OCI-LY3 (cell line): ENCODE measurements around the gene NUDC.
"Not testable (repeated sequence)": the region's sequence is repeated elsewhere in the genome, so short reads cannot be mapped to it uniquely, and the experiment has no call there.

Source experiments
- H2AFZ ChIP-seq: fragments of 200-600, 300-600 bp; shearing (Covaris generic); 2 replicates; pipeline ENCODE4 v1.6.0; 2014; ENCODE audit warnings: antibody characterized with exemption, low read depth, low read length
- H3K27ac ChIP-seq: fragments of 200-600, 300-600 bp; sonication (generic); 2 replicates; pipeline ENCODE4 v1.5.1; 2014; ENCODE audit warnings: mild to moderate bottlenecking, low read length, moderate library complexity, mixed read lengths
- H3K27me3 ChIP-seq: fragments of 200-600, 300-600 bp; sonication (generic); 2 replicates; pipeline ENCODE4 v1.6.1; 2014; ENCODE audit warnings: low read depth, low read length, mixed read lengths
- H3K36me3 ChIP-seq: fragments of 200-600, 300-600 bp; sonication (generic); replicated peaks from 2 replicates; pipeline ENCODE3; 2014; ENCODE audit warnings: low read depth, low read length, mixed read lengths
- H3K4me1 ChIP-seq: fragments of 300-600, 200-600 bp; sonication (generic); 2 replicates; pipeline ENCODE4 v1.6.1; 2014; ENCODE audit warnings: low read length, mixed read lengths
- H3K4me2 ChIP-seq: fragments of 200-600, 300-600 bp; sonication (generic); 2 replicates; pipeline ENCODE4 v1.6.1; 2014; ENCODE audit warnings: low read length, mixed read lengths
- H3K4me3 ChIP-seq: fragments of 300-600, 200-600 bp; sonication (generic); 2 replicates; pipeline ENCODE4 v1.5.1; 2014; ENCODE audit warnings: antibody characterized with exemption, mild to moderate bottlenecking, low read length, moderate library complexity
- H3K79me2 ChIP-seq: fragments of 300-600, 200-600 bp; shearing (Covaris generic); 2 replicates; pipeline ENCODE4 v1.6.1; 2014; ENCODE audit warnings: mild to moderate bottlenecking, low read length, mixed read lengths
- H3K9ac ChIP-seq: fragments of 300-600, 200-600 bp; shearing (Covaris generic); 2 replicates; pipeline ENCODE4 v1.6.0; 2014; ENCODE audit warnings: mild to moderate bottlenecking, low read length, moderate library complexity
- H3K9me3 ChIP-seq: fragments of 200-600, 300-600 bp; shearing (Covaris generic); 2 replicates; pipeline ENCODE4 v1.6.1; 2014; ENCODE audit warnings: low read length, mixed read lengths; ENCODE audit not compliant: insufficient read depth
- H4K20me1 ChIP-seq: fragments of 200-600, 300-600 bp; sonication (generic); 2 replicates; pipeline ENCODE4 v1.6.1; 2016; ENCODE audit warnings: low read length, mixed read lengths; ENCODE audit not compliant: insufficient read depth
- CTCF ChIP-seq: fragments of 200-600, 300-600 bp; sonication (generic); IDR thresholded peaks from 2 replicates; pipeline ENCODE4 v1.5.1; 2014; ENCODE audit warnings: antibody characterized with exemption, low read length, low read depth
- EZH2phosphoT487 ChIP-seq: fragments of 200-600 bp; shearing (Covaris generic); IDR thresholded peaks from 2 replicates; pipeline ENCODE4 v1.6.1; 2018; ENCODE audit warnings: antibody characterized with exemption, mixed run types, low read depth

Gene NUDC

DNA sequence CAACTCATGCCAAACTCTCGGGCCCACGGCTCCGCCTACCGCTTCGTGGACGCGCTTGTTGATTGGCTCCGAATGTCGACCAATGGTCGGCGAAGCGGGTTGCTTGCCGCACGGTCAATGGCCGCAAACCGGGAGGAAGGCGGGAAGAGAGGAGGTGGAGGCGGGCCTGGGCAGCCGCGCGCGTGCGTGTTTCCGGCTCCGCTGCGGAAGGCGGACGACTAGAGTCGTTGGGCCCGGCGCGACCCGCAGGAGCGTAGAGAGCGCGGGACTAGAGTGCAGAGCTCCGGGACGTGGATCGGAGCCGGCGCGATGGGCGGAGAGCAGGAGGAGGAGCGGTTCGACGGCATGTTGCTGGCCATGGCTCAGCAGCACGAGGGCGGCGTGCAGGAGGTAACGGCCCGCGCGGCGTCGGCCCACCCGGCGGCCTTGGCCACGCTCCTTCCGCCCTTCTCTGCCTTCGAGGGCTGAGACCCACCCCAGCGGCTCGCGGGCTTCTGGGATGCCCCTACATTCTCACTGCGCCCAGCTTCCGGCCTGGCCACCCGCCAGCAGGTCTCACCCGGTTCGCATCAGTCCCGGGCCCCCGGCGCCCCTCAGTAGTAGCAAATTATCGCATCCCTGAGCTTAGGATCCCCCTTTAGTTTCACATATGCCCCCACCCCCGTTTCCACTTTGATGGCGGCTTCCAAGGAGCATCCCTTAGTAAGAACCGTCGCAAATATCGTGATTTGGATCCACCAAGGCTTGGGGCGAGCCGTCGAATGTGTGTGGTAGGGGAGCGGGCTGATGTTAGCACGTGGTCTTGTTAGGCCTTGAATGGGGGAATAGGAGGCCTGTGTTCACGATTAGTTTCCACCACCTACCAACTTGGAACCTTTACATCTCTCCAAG, at the start of gene NUDC:
NUDC (plus strand) TSS at position 204 of the 891 bp plus-strand sequence; CDS start at position 310, 106 bp downstream.
- no peaks in the 10 kb centered on the region for H4K20me1 ChIP-seq
- H3K27me3 ChIP-seq, result no peaks in the 10 kb centered on the region
- peaks cover 14% of the 10 kb centered on the region for H3K4me1 ChIP-seq
- H3K36me3 ChIP-seq, result peaks cover 4% of the 10 kb centered on the region
- H2AFZ ChIP-seq, result peak within 1 kb of the TSS; percentile 69
- H3K9me3 ChIP-seq, result no peaks in the 10 kb centered on the region
- peak within 1 kb of the TSS; percentile 80 for H3K4me3 ChIP-seq
- H3K79me2 ChIP-seq, result peaks cover 35% of the 10 kb centered on the region
- H3K9ac ChIP-seq, result peak within 1 kb of the TSS; percentile 88
- TF ChIP-seq EZH2phosphoT487 (no peak), CTCF (no peak)
- peak within 1 kb of the TSS; percentile 90 for H3K4me2 ChIP-seq
- H3K27ac ChIP-seq, result peak within 1 kb of the TSS; percentile 46

- H3K79me2 ChIP-seq, H3K4me3 ChIP-seq, H3K9ac ChIP-seq, H3K27ac ChIP-seq, H2AFZ ChIP-seq, H3K4me1 ChIP-seq, H3K4me2 ChIP-seq, H3K36me3 ChIP-seq, H3K9me3 ChIP-seq, H4K20me1 ChIP-seq, H3K27me3 ChIP-seq: not testable (repeated sequence)
These were observed 48.4 kb upstream of the NUDC start for GRCh38 chr1:26873097-26873496.

- Histone ChIP-seq H3K9me3 (no peaks in the 10 kb centered on the region), H3K4me3 (no peak overlapping the region), H3K4me1 (0 out of 2 replicates have a peak, but pooled peaks cover 4% of the 10 kb centered on the region), H3K4me2 (no peak overlapping the region), H2AFZ (no peak overlapping the region), H3K36me3 (peaks cover 9% of the 10 kb centered on the region), H3K79me2 (no peaks in the 10 kb centered on the region), H3K27ac (no peak overlapping the region), H3K27me3 (no peaks in the 10 kb centered on the region), H3K9ac (no peak overlapping the region), H4K20me1 (no peaks in the 10 kb centered on the region)
- TF ChIP-seq EZH2phosphoT487, result no peak
- TF ChIP-seq CTCF, result no peak
These were observed 46.6 kb upstream of the NUDC start for GRCh38 chr1:26874896-26875295.

- Histone ChIP-seq H3K36me3 (peaks cover 14% of the 10 kb centered on the region), H3K9me3 (no peaks in the 10 kb centered on the region), H3K27ac (no peak overlapping the region), H3K79me2 (no peaks in the 10 kb centered on the region), H3K4me2 (no peak overlapping the region), H3K4me3 (no peak overlapping the region), H3K27me3 (no peaks in the 10 kb centered on the region), H4K20me1 (no peaks in the 10 kb centered on the region), H3K9ac (no peak overlapping the region), H2AFZ (no peak overlapping the region), H3K4me1 (0 out of 2 replicates have a peak, but pooled peaks cover 4% of the 10 kb centered on the region)
- TF ChIP-seq EZH2phosphoT487 (no peak), CTCF (no peak)
These were observed 44.2 kb upstream of the NUDC start for GRCh38 chr1:26877326-26877725.
